Left lung (tissue), 10 donors: ENCODE results near the gene SYTL3. TPM values are rescaled to one million over a fixed set of nuclear protein-coding genes. Genes with fewer than 3 reads are reported as not detected.

Experiments used
- ATAC-seq: fragments of 200-7000 bp; cut with Tn5 transposase; one replicate; pipeline ENCODE4 v1.9.1; 2020; ENCODE audit warnings: moderate library complexity
- DNase-seq, 4 donors: peaks; one replicate each; pipeline ENCODE4 v3.0.0-alpha.2; 2013 to 2020
- H3K27ac ChIP-seq, 2 donors: fragments of 200-600 bp; sonication (generic) in 1 of 2; one replicate each; pipeline versions ENCODE4 v1.5.0 to v1.8.0; 2020 to 2021
- H3K27me3 ChIP-seq, 2 donors: fragments of 200-600 bp; sonication (generic) in 1 of 2; one replicate each; pipeline versions ENCODE4 v1.5.0 to v1.8.0; 2020 to 2021
- H3K36me3 ChIP-seq, 2 donors: fragments of 200-600 bp; sonication (generic) in 1 of 2; one replicate each; pipeline versions ENCODE4 v1.5.0 to v1.8.0; 2020 to 2021
- H3K4me1 ChIP-seq, 2 donors: fragments of 200-600 bp; one replicate each; pipeline ENCODE4 v1.8.0; 2021
- H3K4me3 ChIP-seq, 2 donors: fragments of 200-600 bp; sonication (generic) in 1 of 2; one replicate each; pipeline versions ENCODE4 v1.5.0 to v1.8.0; 2020 to 2021; ENCODE audit warnings: mild to moderate bottlenecking in 1 of 2
- H3K9me3 ChIP-seq, 2 donors: fragments of 200-600 bp; sonication (generic) in 1 of 2; one replicate each; pipeline versions ENCODE4 v1.5.0 to v1.8.0; 2020 to 2021
- CTCF ChIP-seq, 2 donors: fragments of 200-600 bp; sonication (generic) in 1 of 2; IDR thresholded peaks; one replicate each; pipeline versions ENCODE4 v1.5.0 to v1.8.0; 2021; ENCODE audit warnings: antibody characterized with exemption in 2 of 2
- intact Hi-C, 2 donors: fragments of 100-400 bp; cut with DNase I; formaldehyde crosslinking; loops; one replicate each; pipeline versions ENCODE4 v1.11.2 to v1.14.2; 2022
- polyA plus RNA-seq, 6 donors: library from polyadenylated mRNA; unstranded; fragments of 120-200 nt; gene quantifications; one replicate each; pipeline ENCODE4 v1.2.1, GENCODE V29; 2013; ENCODE audit not compliant: insufficient read length in 6 of 6
- total RNA-seq, 2 donors: library from RNA; stranded (reverse); fragmentation: NEBNext Ultra II Directional; extraction: Animal tissue kit (Norgen Biotek cat#: 25700); gene quantifications; one replicate each; pipeline ENCODE4 v1.2.1, GENCODE V29; 2021
- donor health status: DM: no; HTN: yes; CAD: no.
- donor health status: DM: no; HTN: no; CAD: no.

SYTL3 gene
- total and polyA plus RNA-seq, 8 donors = 6.5 to 10.3 (median 8.3) TPM

GRCh38 chr6:158762787-158763433 is 113.1 kb downstream of the SYTL3 start:
- Histone ChIP-seq H3K4me3 (no peak overlapping the region), H3K27me3 (no peaks in the 10 kb centered on the region), H3K27ac (no peak overlapping the region), H3K4me1 (no peaks in the 10 kb centered on the region), H3K9me3 (no peaks in the 10 kb centered on the region), H3K36me3 (peaks cover 0 to 54% of the 10 kb centered on the region in 2 donors)
- DNase-seq = no peak
- ATAC-seq = no peak
- intact Hi-C loops = no loop called here
- no peak for TF ChIP-seq CTCF (IDR thresholded peaks at IDR 0.05)

- Histone ChIP-seq H3K36me3 (peaks cover 0 to 61% of the 10 kb centered on the region in 2 donors), H3K27me3 (no peaks in the 10 kb centered on the region), H3K4me1 (no peaks in the 10 kb centered on the region), H3K4me3 (no peak overlapping the region), H3K9me3 (no peaks in the 10 kb centered on the region), H3K27ac (no peak overlapping the region)
- intact Hi-C loops = no loop called here
- TF ChIP-seq CTCF (IDR thresholded peaks at IDR 0.05) = no peak
- DNase-seq = no peak
- ATAC-seq = no peak
Observed at GRCh38 chr6:158763434-158764182, 113.8 kb downstream of the SYTL3 start.

- ATAC-seq (no peak), DNase-seq (no peak)
- Histone ChIP-seq H3K27me3 (no peaks in the 10 kb centered on the region), H3K9me3 (no peaks in the 10 kb centered on the region), H3K4me1 (no peaks in the 10 kb centered on the region), H3K36me3 (peaks cover 0 to 68% of the 10 kb centered on the region in 2 donors), H3K4me3 (no peak overlapping the region), H3K27ac (no peak overlapping the region)
- TF ChIP-seq CTCF (IDR thresholded peaks at IDR 0.05) = no peak
- intact Hi-C loops = no loop called here
Observed at GRCh38 chr6:158764183-158764849, 114.5 kb downstream of the SYTL3 start.

DNA sequence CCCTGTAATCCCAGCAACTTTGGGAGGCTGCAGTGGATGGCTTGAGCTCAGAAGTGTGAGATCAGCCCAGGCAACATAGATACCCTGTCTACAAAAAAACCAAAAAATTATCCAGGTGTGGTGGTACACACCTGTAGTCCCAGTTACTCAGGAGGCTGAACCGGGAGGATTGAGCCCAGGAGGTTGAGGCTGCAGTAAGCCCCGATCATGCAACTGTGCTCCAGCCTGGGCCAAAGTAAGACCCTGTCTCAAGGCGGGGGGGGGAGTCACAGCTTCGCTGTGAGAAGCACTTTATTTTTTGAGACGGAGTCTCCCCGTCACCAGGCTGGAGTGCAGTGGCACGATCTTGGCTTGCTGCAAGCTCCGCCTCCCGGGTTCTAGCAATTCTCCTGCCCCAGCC is 115.1 kb downstream of the SYTL3 start:
- no peak for TF ChIP-seq CTCF (IDR thresholded peaks at IDR 0.05)
- Histone ChIP-seq H3K9me3 (no peaks in the 10 kb centered on the region), H3K36me3 (peaks cover 3 to 74% of the 10 kb centered on the region in 2 donors), H3K27me3 (no peaks in the 10 kb centered on the region), H3K27ac (no peak overlapping the region), H3K4me1 (no peaks in the 10 kb centered on the region), H3K4me3 (no peak overlapping the region)
- ATAC-seq = no peak
- intact Hi-C loops = no loop called here
- no peak for DNase-seq

DNA sequence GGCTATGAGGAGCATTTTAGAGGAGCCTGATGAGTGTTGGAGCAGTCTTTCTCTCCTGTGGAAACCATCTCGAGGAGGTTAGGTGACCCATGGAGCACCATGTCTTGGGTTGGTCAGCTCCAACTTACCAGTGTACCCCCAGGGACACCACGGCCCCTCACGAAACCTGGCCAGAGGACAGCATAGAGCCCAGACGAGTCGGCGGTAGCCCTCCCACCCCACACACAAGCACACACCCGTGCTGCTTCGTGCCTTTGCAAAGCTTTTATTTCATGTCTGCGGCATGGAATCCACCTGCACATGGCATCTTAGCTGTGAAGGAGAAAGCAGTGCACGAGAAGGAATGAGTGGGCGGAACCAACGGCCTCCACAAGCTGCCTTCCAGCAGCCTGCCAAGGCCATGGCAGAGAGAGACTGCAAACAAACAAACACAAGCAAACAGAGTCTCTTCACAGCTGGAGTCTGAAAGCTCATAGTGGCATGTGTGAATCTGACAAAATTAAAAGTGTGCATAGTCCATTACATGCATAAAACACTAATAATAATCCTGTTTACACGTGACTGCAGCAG is 115.7 kb downstream of the SYTL3 start:
- Histone ChIP-seq H3K36me3 (peaks cover 3 to 81% of the 10 kb centered on the region in 2 donors), H3K27ac (no peak overlapping the region), H3K27me3 (no peaks in the 10 kb centered on the region), H3K4me3 (no peak overlapping the region), H3K9me3 (no peaks in the 10 kb centered on the region), H3K4me1 (no peaks in the 10 kb centered on the region)
- DNase-seq (no peak), ATAC-seq (no peak)
- intact Hi-C loops = no loop called here
- no peak for TF ChIP-seq CTCF (IDR thresholded peaks at IDR 0.05)
